GM23338 (cell line): ENCODE results near the gene GADD45B. TPM values are rescaled to one million over a fixed set of nuclear protein-coding genes. Genes with fewer than 3 reads are reported as not detected.

ENCODE experiments used
- ATAC-seq: fragments of 200-7000 bp; cut with Tn5 transposase; 3 replicates; pipeline ENCODE4 v1.9.1; 2020
- DNase-seq: peaks from one replicate; pipeline ENCODE4 v3.0.0-alpha.2; 2015; ENCODE audit warnings: low spot score
- H2AFZ ChIP-seq: fragments of 200-600 bp; sonication (generic); 2 replicates; pipeline ENCODE4 v1.8.0; 2016; ENCODE audit warnings: antibody characterized with exemption, mild to moderate bottlenecking, moderate library complexity
- H3F3A ChIP-seq: fragments of 200-600 bp; sonication (generic); replicated peaks from 2 replicates; pipeline ENCODE4 v1.8.0; 2017; ENCODE audit warnings: antibody characterized with exemption, mixed run types, low read depth
- H3K27ac ChIP-seq: fragments of 200-600 bp; sonication (generic); 2 replicates; pipeline ENCODE4 v1.6.1; 2016; ENCODE audit warnings: low read depth
- H3K27me3 ChIP-seq: fragments of 200-600 bp; sonication (generic); 2 replicates; pipeline ENCODE4 v1.8.0; 2016; ENCODE audit warnings: mild to moderate bottlenecking, mixed run types, moderate library complexity; ENCODE audit not compliant: insufficient read depth
- H3K36me3 ChIP-seq: fragments of 200-600 bp; sonication (generic); 2 replicates; pipeline ENCODE4 v1.8.0; 2016; ENCODE audit warnings: mild to moderate bottlenecking; ENCODE audit not compliant: insufficient read depth
- H3K4me1 ChIP-seq: fragments of 200-600 bp; sonication (generic); 2 replicates; pipeline ENCODE4 v1.8.0; 2016; ENCODE audit warnings: mild to moderate bottlenecking, moderate library complexity; ENCODE audit not compliant: insufficient read depth
- H3K4me2 ChIP-seq: fragments of 200-600 bp; sonication (generic); 2 replicates; pipeline ENCODE4 v1.7.1; 2017; ENCODE audit warnings: mixed run types
- H3K4me3 ChIP-seq: fragments of 200-600 bp; sonication (generic); 2 replicates; pipeline ENCODE4 v1.6.1; 2016; ENCODE audit warnings: mixed run types
- H3K79me2 ChIP-seq: fragments of 200-600 bp; sonication (generic); replicated peaks from 2 replicates; pipeline ENCODE4 v1.8.0; 2017; ENCODE audit warnings: mild to moderate bottlenecking; ENCODE audit not compliant: insufficient read depth
- H3K9me2 ChIP-seq: fragments of 200-600 bp; sonication (generic); 2 replicates; pipeline ENCODE4 v1.8.0; 2017; ENCODE audit not compliant: insufficient read depth
- H4K20me1 ChIP-seq: fragments of 200-600 bp; sonication (generic); replicated peaks from 2 replicates; pipeline ENCODE4 v1.8.0; 2017; ENCODE audit warnings: mild to moderate bottlenecking; ENCODE audit not compliant: insufficient read depth
- H3K27ac Mint-ChIP-seq: 2 replicates; pipeline ENCODE4 v1.8.0; 2020; ENCODE audit warnings: inconsistent platforms, mild to moderate bottlenecking, moderate library complexity, mixed read lengths
- H3K27me3 Mint-ChIP-seq: 3 replicates; pipeline ENCODE4 v1.8.0; 2022; ENCODE audit warnings: low read depth, mild to moderate bottlenecking, moderate library complexity, mixed read lengths, inconsistent platforms; ENCODE audit not compliant: insufficient read depth, poor library complexity
- H3K36me3 Mint-ChIP-seq: 3 replicates; pipeline ENCODE4 v1.8.0; 2021; ENCODE audit warnings: low read depth, mild to moderate bottlenecking, inconsistent platforms, moderate library complexity, mixed read lengths
- H3K4me1 Mint-ChIP-seq: 3 replicates; pipeline ENCODE4 v1.8.0; 2020; ENCODE audit warnings: mild to moderate bottlenecking, inconsistent platforms, mixed read lengths
- H3K4me3 Mint-ChIP-seq: 3 replicates; pipeline ENCODE4 v1.8.0; 2021; ENCODE audit warnings: moderate library complexity, mild to moderate bottlenecking, inconsistent platforms, mixed read lengths
- H3K9me3 Mint-ChIP-seq: 3 replicates; pipeline ENCODE4 v1.8.0; 2020; ENCODE audit warnings: moderate library complexity, mild to moderate bottlenecking, inconsistent platforms, mixed read lengths
- ETS1 ChIP-seq: IDR thresholded peaks from 2 replicates; pipeline ENCODE4 v1.6.1; 2016; ENCODE audit warnings: antibody characterized with exemption
- NANOG ChIP-seq: IDR thresholded peaks from 2 replicates; pipeline ENCODE4 v1.6.1; 2016; ENCODE audit warnings: antibody characterized with exemption, borderline replicate concordance
- POLR2AphosphoS5 ChIP-seq: IDR thresholded peaks from 2 replicates; pipeline ENCODE4 v1.6.1; 2016; ENCODE audit warnings: antibody characterized with exemption, low read depth
- STAT1 ChIP-seq: IDR thresholded peaks from one replicate; pipeline ENCODE4 v1.6.1; 2016; ENCODE audit warnings: antibody characterized with exemption; ENCODE audit not compliant: unreplicated experiment
- ZNF331 ChIP-seq: fragments of 250-450 bp; sonication (Bioruptor Pico); IDR thresholded peaks from 2 replicates; pipeline ENCODE4 v1.5.0; 2020; ENCODE audit warnings: low read depth, mild to moderate bottlenecking, moderate library complexity
- ZNF462 ChIP-seq: fragments of 250-450 bp; sonication (Bioruptor Pico); IDR thresholded peaks from 2 replicates; pipeline ENCODE4 v1.5.0; 2020; ENCODE audit warnings: mild to moderate bottlenecking, moderate library complexity
- polyA plus RNA-seq: library from polyadenylated mRNA; unstranded; fragments of >200 nt; fragmentation: Nextera tagmentation; extraction: Ambion mirVana; gene quantifications from 2 replicates; pipeline ENCODE4 v1.2.1, GENCODE V29; 2016
- total RNA-seq: library from RNA; depleted of rRNA; stranded (reverse); fragments of >200 nt; shearing (Covaris generic); gene quantifications from 2 replicates; pipeline ENCODE4 v1.2.3, GENCODE V29; 2014
- TF ChIP-seq, protein P1 (sequence below), 2 experiments: fragments of 200-600 bp in 1 of 2; sonication (generic) in 1 of 2; conservative IDR thresholded peaks; 2 replicates each; pipeline versions ENCODE4 v1.5.1 to v1.6.1; 2016 to 2017; ENCODE audit warnings: antibody characterized with exemption in 2 of 2, low read depth in 2 of 2, mild to moderate bottlenecking in 2 of 2, moderate library complexity in 1 of 2

GADD45B gene
- total and polyA plus RNA-seq, 2 experiments from 2014 or later = 12.3 to 16.6 TPM

DNA sequence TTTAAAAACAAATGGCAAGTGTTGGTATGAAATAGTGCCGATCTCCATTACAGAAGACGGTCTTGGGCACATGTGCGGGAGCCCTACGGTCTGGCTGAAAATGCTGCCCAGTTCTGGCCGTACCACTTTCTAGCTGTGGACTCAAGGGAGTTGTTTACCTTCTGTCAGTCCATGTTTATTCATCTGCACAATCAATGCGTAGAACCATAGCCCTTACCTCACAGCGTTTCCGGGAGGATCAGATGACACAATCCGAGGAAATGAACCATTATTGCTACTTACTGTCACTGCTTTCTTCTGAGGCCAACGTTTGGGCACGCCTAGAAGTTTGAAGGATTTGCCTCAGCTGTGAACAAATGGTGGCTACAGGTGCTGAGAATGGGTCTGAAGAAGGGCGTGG lies 31.2 kb downstream of the GADD45B start (continued):
- TF ChIP-seq ZNF462 (CRISPR knock-in tag) (no peak), ZNF331 (CRISPR knock-in tag) (no peak)

- TF ChIP-seq NANOG (no peak), STAT1 (no peak), ETS1 (no peak), POLR2AphosphoS5 (no peak)
- TF ChIP-seq, protein P1, sequence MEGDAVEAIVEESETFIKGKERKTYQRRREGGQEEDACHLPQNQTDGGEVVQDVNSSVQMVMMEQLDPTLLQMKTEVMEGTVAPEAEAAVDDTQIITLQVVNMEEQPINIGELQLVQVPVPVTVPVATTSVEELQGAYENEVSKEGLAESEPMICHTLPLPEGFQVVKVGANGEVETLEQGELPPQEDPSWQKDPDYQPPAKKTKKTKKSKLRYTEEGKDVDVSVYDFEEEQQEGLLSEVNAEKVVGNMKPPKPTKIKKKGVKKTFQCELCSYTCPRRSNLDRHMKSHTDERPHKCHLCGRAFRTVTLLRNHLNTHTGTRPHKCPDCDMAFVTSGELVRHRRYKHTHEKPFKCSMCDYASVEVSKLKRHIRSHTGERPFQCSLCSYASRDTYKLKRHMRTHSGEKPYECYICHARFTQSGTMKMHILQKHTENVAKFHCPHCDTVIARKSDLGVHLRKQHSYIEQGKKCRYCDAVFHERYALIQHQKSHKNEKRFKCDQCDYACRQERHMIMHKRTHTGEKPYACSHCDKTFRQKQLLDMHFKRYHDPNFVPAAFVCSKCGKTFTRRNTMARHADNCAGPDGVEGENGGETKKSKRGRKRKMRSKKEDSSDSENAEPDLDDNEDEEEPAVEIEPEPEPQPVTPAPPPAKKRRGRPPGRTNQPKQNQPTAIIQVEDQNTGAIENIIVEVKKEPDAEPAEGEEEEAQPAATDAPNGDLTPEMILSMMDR (conservative IDR thresholded peaks at IDR 0.05; ENCODE audit: low read depth in 2 of 2) = no peak
- Histone ChIP-seq H3K9me2 (no peaks in the 10 kb centered on the region), H3K4me1 (peaks cover 5% of the 10 kb centered on the region; the same call in 1 of the 2 replicates), H4K20me1 (no peaks in the 10 kb centered on the region), H3K27me3 (no peaks in the 10 kb centered on the region), H3K4me2 (no peak overlapping the region), H3K27ac (no peak overlapping the region), H3K36me3 (no peaks in the 10 kb centered on the region), H3F3A (0 out of 2 replicates have a peak, but pooled peaks cover 2% of the 10 kb centered on the region), H2AFZ (no peak overlapping the region), H3K79me2 (no peaks in the 10 kb centered on the region), H3K4me3 (no peak overlapping the region)
- H3K4me3 Mint-ChIP-seq = no peak overlapping the region
- no peak overlapping the region for H3K27ac Mint-ChIP-seq
- DNase-seq (no peak), ATAC-seq (no peak)
- H3K36me3 Mint-ChIP-seq = no peaks in the 10 kb centered on the region
- H3K4me1 Mint-ChIP-seq = peaks cover 6% of the 10 kb centered on the region
- H3K27me3 Mint-ChIP-seq = peaks cover 8% of the 10 kb centered on the region
- peaks cover 3% of the 10 kb centered on the region; the same call in 1 of the 3 replicates for H3K9me3 Mint-ChIP-seq
Measured at GRCh38 chr19:2509096-2509495, 33.2 kb downstream of the GADD45B start.
